ENCODE measurements around the gene KCNQ4. TPM values are rescaled to one million over a fixed set of nuclear protein-coding genes. Genes with fewer than 3 reads are reported as not detected.

The KCNQ4 gene
- polyA plus RNA-seq, 1 donor from 2014 or later, result not detected

GRCh38 chr1:40820251-40820797, 36.7 kb downstream of the KCNQ4 start:
- no peak for TF ChIP-seq TAF1 (IDR thresholded peaks at IDR 0.05; ENCODE audit: low read depth)
- TF ChIP-seq REST (IDR thresholded peaks at IDR 0.05; ENCODE audit: borderline replicate concordance), result no peak
- no peak for TF ChIP-seq SMC3 (conservative IDR thresholded peaks at IDR 0.05; ENCODE audit: poor library complexity)
- no peak for TF ChIP-seq CTCF (IDR thresholded peaks at IDR 0.05; ENCODE audit: poor library complexity, severe bottlenecking)
- no peak for TF ChIP-seq POLR2AphosphoS5 (IDR thresholded peaks at IDR 0.05)
- TF ChIP-seq MXI1 (conservative IDR thresholded peaks at IDR 0.05; ENCODE audit: poor library complexity, severe bottlenecking), result no peak
- TF ChIP-seq EP300 (conservative IDR thresholded peaks at IDR 0.05; ENCODE audit: poor library complexity, severe bottlenecking), result no peak
- no peak for TF ChIP-seq RAD21 (conservative IDR thresholded peaks at IDR 0.05)
- TF ChIP-seq EZH2 (IDR thresholded peaks at IDR 0.05; ENCODE audit: borderline replicate concordance, insufficient read depth, low read length, poor library complexity, severe bottlenecking), result no peak
- Histone ChIP-seq H3K79me2 (replicated peaks; ENCODE audit: insufficient read depth, low read length) (no peaks in the 10 kb centered on the region), H3F3A (ENCODE audit: insufficient read depth, low read length, poor library complexity, severe bottlenecking) (no peaks in the 10 kb centered on the region), H3K27me3 (ENCODE audit: insufficient read depth, low read depth, low read length) (peaks cover 12% of the 10 kb centered on the region), H3K9me2 (ENCODE audit: insufficient read depth, low read length) (no peaks in the 10 kb centered on the region), H3K4me3 (ENCODE audit: low read length) (no peak overlapping the region), H3K9ac (ENCODE audit: low read length) (no peak overlapping the region), H4K20me1 (ENCODE audit: insufficient read depth) (no peaks in the 10 kb centered on the region), H3K9me3 (ENCODE audit: low read length) (no peaks in the 10 kb centered on the region), H3K27ac (ENCODE audit: low read length) (no peak overlapping the region), H3K36me3 (ENCODE audit: insufficient read depth, low read length) (no peaks in the 10 kb centered on the region), H2AFZ (ENCODE audit: low read depth, low read length) (no peak overlapping the region), H3K4me2 (ENCODE audit: low read length) (no peak overlapping the region)

- Histone ChIP-seq H3K27ac (ENCODE audit: low read length) (no peak overlapping the region), H2AFZ (ENCODE audit: low read depth, low read length) (no peak overlapping the region), H3F3A (ENCODE audit: insufficient read depth, low read length, poor library complexity, severe bottlenecking) (no peaks in the 10 kb centered on the region), H3K79me2 (replicated peaks; ENCODE audit: insufficient read depth, low read length) (no peaks in the 10 kb centered on the region), H3K4me2 (ENCODE audit: low read length) (no peak overlapping the region), H3K9ac (ENCODE audit: low read length) (no peak overlapping the region), H3K9me3 (ENCODE audit: low read length) (no peaks in the 10 kb centered on the region), H3K27me3 (ENCODE audit: insufficient read depth, low read depth, low read length) (peaks cover 12% of the 10 kb centered on the region), H4K20me1 (ENCODE audit: insufficient read depth) (no peaks in the 10 kb centered on the region), H3K36me3 (ENCODE audit: insufficient read depth, low read length) (no peaks in the 10 kb centered on the region), H3K9me2 (ENCODE audit: insufficient read depth, low read length) (no peaks in the 10 kb centered on the region), H3K4me3 (ENCODE audit: low read length) (no peak overlapping the region)
- no peak for TF ChIP-seq SMC3 (conservative IDR thresholded peaks at IDR 0.05; ENCODE audit: poor library complexity)
- TF ChIP-seq TAF1 (IDR thresholded peaks at IDR 0.05; ENCODE audit: low read depth), result no peak
- TF ChIP-seq MXI1 (conservative IDR thresholded peaks at IDR 0.05; ENCODE audit: poor library complexity, severe bottlenecking), result no peak
- TF ChIP-seq REST (IDR thresholded peaks at IDR 0.05; ENCODE audit: borderline replicate concordance), result no peak
- no peak for TF ChIP-seq EP300 (conservative IDR thresholded peaks at IDR 0.05; ENCODE audit: poor library complexity, severe bottlenecking)
- TF ChIP-seq POLR2AphosphoS5 (IDR thresholded peaks at IDR 0.05), result no peak
- TF ChIP-seq EZH2 (IDR thresholded peaks at IDR 0.05; ENCODE audit: borderline replicate concordance, insufficient read depth, low read length, poor library complexity, severe bottlenecking), result no peak
Measured at GRCh38 chr1:40820911-40821693, 37.5 kb downstream of the KCNQ4 start.
